Right lobe of liver (tissue), 6 donors: ENCODE data around the gene MTO1. TPM values are rescaled to one million over a fixed set of nuclear protein-coding genes. Genes with fewer than 3 reads are reported as not detected.
A peak's percentile ranks its signal among the peaks of the same experiment; 100 is the strongest.
"Not testable (repeated sequence)": the region's sequence is repeated elsewhere in the genome, so short reads cannot be mapped to it uniquely, and the experiment has no call there.

Source experiments
- ATAC-seq, 4 donors: fragments of 200-7000 bp; cut with Tn5 transposase; one replicate each; pipeline ENCODE4 v1.9.1; 2020; ENCODE audit warnings: mild to moderate bottlenecking in 4 of 4, moderate library complexity in 4 of 4
- DNase-seq, 3 donors: peaks; one replicate each; pipeline ENCODE4 v3.0.0-alpha.2; 2020
- H3K27ac ChIP-seq, 3 donors: fragments of 200-600 bp; one replicate each; pipeline ENCODE4 v1.8.0; 2022
- H3K27me3 ChIP-seq, 2 donors: fragments of 200-600 bp; one replicate each; pipeline ENCODE4 v1.8.0; 2022
- H3K36me3 ChIP-seq, 4 donors: fragments of 200-600 bp; sonication (generic) in 1 of 4; one replicate each; pipeline versions ENCODE4 v1.5.1 to v1.8.0; 2017 to 2022; ENCODE audit warnings: control low read depth in 1 of 4
- H3K4me1 ChIP-seq, 4 donors: fragments of 200-600 bp; sonication (generic) in 1 of 4; one replicate each; pipeline versions ENCODE4 v1.5.1 to v1.8.0; 2017 to 2022; ENCODE audit warnings: control low read depth in 1 of 4
- H3K4me3 ChIP-seq, 3 donors: fragments of 200-600 bp; one replicate each; pipeline ENCODE4 v1.8.0; 2022
- H3K9me3 ChIP-seq, 4 donors: fragments of 200-600 bp; sonication (generic) in 1 of 4; one replicate each; pipeline versions ENCODE4 v1.5.1 to v1.8.0; 2017 to 2022; ENCODE audit warnings: control low read depth in 1 of 4
- POLR2A ChIP-seq: fragments of 450-650 bp; IDR thresholded peaks from one replicate; pipeline ENCODE4 v1.6.1; 2017; ENCODE audit warnings: antibody characterized with exemption, mild to moderate bottlenecking
- WGBS: methylation state at CpG from one replicate; pipeline ENCODE4 v1.1.6; 2018; ENCODE audit warnings: low coverage, low lambda C conversion rate; ENCODE audit not compliant: insufficient coverage; ENCODE audit errors: missing lambda C conversion rate; 5-methylcytosine and 5-hydroxymethylcytosine counted together
- intact Hi-C, 2 donors: fragments of 100-400 bp; cut with DNase I; formaldehyde crosslinking; loops; one replicate each; pipeline versions ENCODE4 v1.11.2 to v1.14.1; 2022
- total RNA-seq, 6 experiments: library from RNA; depleted of rRNA in 2 of 6; stranded (reverse); fragments of >200 nt in 2 of 6; fragmentation: NEBNext Ultra II Directional in 3 of 6; extraction: Animal tissue kit (Norgen Biotek cat#: 25700) in 3 of 6; gene quantifications; one replicate each; pipeline versions ENCODE4 v1.1.0 to v1.2.4, GENCODE V29; 2016 to 2023
- TF ChIP-seq, protein P1 (sequence below), 4 donors: fragments of 200-600 bp in 3 of 4; fragments of 450-650 bp in 1 of 4; IDR thresholded peaks; one replicate each; pipeline versions ENCODE4 v1.5.1 to v1.8.0; 2016 to 2022; ENCODE audit warnings: antibody characterized with exemption in 4 of 4, mild to moderate bottlenecking in 2 of 4
- donor health status: DM: no; HTN: yes; CAD: no.
- donor health status: DM: no; HTN: no; CAD: no.
- donor health status: DM: no; HTN: no; CAD: no.
- donor health status: DM: no; HTN: yes; CAD: no.
- donor health status: DM: no; HTN: yes; CAD: no.

MTO1 gene
- total RNA-seq, 6 experiments from 2014 or later = 24.6 to 33.7 (median 29.0) TPM

- H3K4me1 ChIP-seq = peaks cover 0 to 40% (median 6%) of the 10 kb centered on the region in 4 donors
- intact Hi-C loops = loop anchor here in 1 of 2 donors (10.0 kb wide), 1 partner anchor 96 kb away; no protein-coding TSS in a partner anchor
- H3K36me3 ChIP-seq = peaks cover 16 to 47% (median 31%) of the 10 kb centered on the region in 4 donors
- ATAC-seq, DNase-seq, H3K9me3 ChIP-seq, H3K27me3 ChIP-seq: not testable (repeated sequence)
- 5% methylated on average over 5 of the region's 8 CpGs for WGBS
- H3K4me3 ChIP-seq = peak overlapping the region; percentile 92 to 95 (median 93)
- H3K27ac ChIP-seq = peak overlapping the region; percentile 99
These were observed 57.7 kb downstream of the MTO1 start for GRCh38 chr6:73518982-73519881.

- intact Hi-C loops = loop anchor here in 1 of 2 donors (10.0 kb wide), 1 partner anchor 95 kb away; no protein-coding TSS in a partner anchor
- peak overlapping the region; percentile 92 to 95 (median 93) for H3K4me3 ChIP-seq
- peak overlapping the region; percentile 99 for H3K27ac ChIP-seq
- peaks cover 0 to 42% (median 8%) of the 10 kb centered on the region in 4 donors for H3K4me1 ChIP-seq
- H3K27me3 ChIP-seq = no peaks in the 10 kb centered on the region
- H3K9me3 ChIP-seq = no peaks in the 10 kb centered on the region
- DNase-seq (peak; percentile 74 to 83 (median 77)), ATAC-seq (peak; percentile 7 to 52 (median 42))
- H3K36me3 ChIP-seq = peaks cover 16 to 44% (median 30%) of the 10 kb centered on the region in 4 donors
- WGBS = 0% methylated on average over 22 of the region's 56 CpGs
- TF ChIP-seq, protein P1, sequence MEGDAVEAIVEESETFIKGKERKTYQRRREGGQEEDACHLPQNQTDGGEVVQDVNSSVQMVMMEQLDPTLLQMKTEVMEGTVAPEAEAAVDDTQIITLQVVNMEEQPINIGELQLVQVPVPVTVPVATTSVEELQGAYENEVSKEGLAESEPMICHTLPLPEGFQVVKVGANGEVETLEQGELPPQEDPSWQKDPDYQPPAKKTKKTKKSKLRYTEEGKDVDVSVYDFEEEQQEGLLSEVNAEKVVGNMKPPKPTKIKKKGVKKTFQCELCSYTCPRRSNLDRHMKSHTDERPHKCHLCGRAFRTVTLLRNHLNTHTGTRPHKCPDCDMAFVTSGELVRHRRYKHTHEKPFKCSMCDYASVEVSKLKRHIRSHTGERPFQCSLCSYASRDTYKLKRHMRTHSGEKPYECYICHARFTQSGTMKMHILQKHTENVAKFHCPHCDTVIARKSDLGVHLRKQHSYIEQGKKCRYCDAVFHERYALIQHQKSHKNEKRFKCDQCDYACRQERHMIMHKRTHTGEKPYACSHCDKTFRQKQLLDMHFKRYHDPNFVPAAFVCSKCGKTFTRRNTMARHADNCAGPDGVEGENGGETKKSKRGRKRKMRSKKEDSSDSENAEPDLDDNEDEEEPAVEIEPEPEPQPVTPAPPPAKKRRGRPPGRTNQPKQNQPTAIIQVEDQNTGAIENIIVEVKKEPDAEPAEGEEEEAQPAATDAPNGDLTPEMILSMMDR (IDR thresholded peaks at IDR 0.05) = no peak
- TF ChIP-seq POLR2A = no peak
These were observed 58.6 kb downstream of the MTO1 start for GRCh38 chr6:73519926-73520687.

DNA sequence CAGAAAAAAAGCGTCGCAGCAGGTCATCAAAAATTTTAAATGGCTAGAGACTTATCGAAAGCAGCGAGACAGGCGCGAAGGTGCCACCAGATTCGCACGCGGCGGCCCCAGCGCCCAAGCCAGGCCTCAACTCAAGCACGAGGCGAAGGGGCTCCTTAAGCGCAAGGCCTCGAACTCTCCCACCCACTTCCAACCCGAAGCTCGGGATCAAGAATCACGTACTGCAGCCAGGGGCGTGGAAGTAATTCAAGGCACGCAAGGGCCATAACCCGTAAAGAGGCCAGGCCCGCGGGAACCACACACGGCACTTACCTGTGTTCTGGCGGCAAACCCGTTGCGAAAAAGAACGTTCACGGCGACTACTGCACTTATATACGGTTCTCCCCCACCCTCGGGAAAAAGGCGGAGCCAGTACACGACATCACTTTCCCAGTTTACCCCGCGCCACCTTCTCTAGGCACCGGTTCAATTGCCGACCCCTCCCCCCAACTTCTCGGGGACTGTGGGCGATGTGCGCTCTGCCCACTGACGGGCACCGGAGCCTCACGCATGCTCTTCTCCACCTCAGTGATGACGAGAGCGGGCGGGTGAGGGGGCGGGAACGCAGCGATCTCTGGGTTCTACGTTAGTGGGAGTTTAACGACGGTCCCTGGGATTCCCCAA is 59.3 kb downstream of the MTO1 start, which contains the start of gene EEF1A1:
Gene EEF1A1, minus strand, starts transcription at position 345 of the 663 bp plus-strand sequence. CDS start 1,006 bp downstream, outside the sequence.
- intact Hi-C loops = no loop called here
- Histone ChIP-seq H3K27me3 (no peaks in the 10 kb centered on the region), H3K4me3 (peak within 1 kb of the TSS; percentile 92 to 95 (median 93)), H3K9me3 (no peaks in the 10 kb centered on the region), H3K36me3 (peaks cover 11 to 37% (median 27%) of the 10 kb centered on the region in 4 donors), H3K27ac (peak within 1 kb of the TSS; percentile 99), H3K4me1 (peaks cover 0 to 41% (median 8%) of the 10 kb centered on the region in 4 donors)
- peak; percentile 99 for TF ChIP-seq POLR2A
- TF ChIP-seq, protein P1 (IDR thresholded peaks at IDR 0.05) = no peak
- DNase-seq (peak; percentile 100), ATAC-seq (peak; percentile 83 to 93 (median 88))
- WGBS = under 1% methylated on average over 25 of the region's 53 CpGs

- DNase-seq (peak in 2 of 3 donors; percentile 80 to 84), ATAC-seq (peak; percentile 47 to 64 (median 54))
- Histone ChIP-seq H3K27ac (peak overlapping the region; percentile 99), H3K4me3 (peak overlapping the region; percentile 58 to 95 (median 92)), H3K9me3 (no peaks in the 10 kb centered on the region), H3K27me3 (no peaks in the 10 kb centered on the region), H3K4me1 (peaks cover 0 to 34% (median 8%) of the 10 kb centered on the region in 4 donors), H3K36me3 (peaks cover 10 to 30% (median 20%) of the 10 kb centered on the region in 4 donors)
- 0% methylated on average over 3 of the region's 36 CpGs for WGBS
- TF ChIP-seq, protein P1 (IDR thresholded peaks at IDR 0.05) = no peak
- peak; percentile 29 for TF ChIP-seq POLR2A
- intact Hi-C loops = no loop called here
These were observed 59.9 kb downstream of the MTO1 start for GRCh38 chr6:73521351-73521985.
